WERI-Rb-1 (cell line): ENCODE data around the gene KCNRG.

ENCODE experiments used
- DNase-seq: peaks from one replicate; pipeline ENCODE4 v3.0.0-alpha.2; 2020
- H3K27ac ChIP-seq: fragments of 250-450 bp; sonication (Bioruptor Pico); 2 replicates; pipeline ENCODE4 v1.5.1; 2020; ENCODE audit warnings: mild to moderate bottlenecking, moderate library complexity
- H3K27me3 ChIP-seq: fragments of 250-450 bp; sonication (Bioruptor Pico); 2 replicates; pipeline ENCODE4 v1.5.1; 2021; ENCODE audit warnings: mild to moderate bottlenecking, low read depth, moderate library complexity; ENCODE audit not compliant: insufficient read depth, severe bottlenecking
- H3K36me3 ChIP-seq: fragments of 250-450 bp; sonication (Bioruptor Pico); 2 replicates; pipeline ENCODE4 v1.5.1; 2020; ENCODE audit warnings: mild to moderate bottlenecking, moderate library complexity
- H3K4me3 ChIP-seq: 2 replicates; pipeline ENCODE4 v1.5.1; 2011; ENCODE audit warnings: low read depth, mild to moderate bottlenecking, control low read depth, low read length
- H3K9me3 ChIP-seq: fragments of 250-450 bp; sonication (Bioruptor Pico); 2 replicates; pipeline ENCODE4 v1.5.1; 2021; ENCODE audit warnings: mild to moderate bottlenecking, moderate library complexity; ENCODE audit not compliant: severe bottlenecking
- CTCF ChIP-seq: IDR thresholded peaks from 2 replicates; pipeline ENCODE4 v1.5.1; 2011; ENCODE audit warnings: low read depth, mild to moderate bottlenecking, control low read depth, inconsistent platforms, low read length

KCNRG gene

GRCh38 chr13:50070186-50070585, 54.9 kb downstream of the KCNRG start:
- H3K27me3 ChIP-seq = no peaks in the 10 kb centered on the region

More at GRCh38 chr13:50070186-50070585, 54.9 kb downstream of the KCNRG start:
- Histone ChIP-seq H3K4me3 (no peak overlapping the region), H3K9me3 (no peaks in the 10 kb centered on the region), H3K27ac (no peak overlapping the region), H3K36me3 (peaks cover 18% of the 10 kb centered on the region)
- no peak for TF ChIP-seq CTCF
- no peak for DNase-seq
